Peyer's patch (tissue), 4 donors: Measurements from ENCODE around the gene PI4KA.

Experiments
- POLR2A ChIP-seq, 2 donors: fragments of 450-650 bp; IDR thresholded peaks; one replicate each; pipeline ENCODE4 v1.5.1; 2017; ENCODE audit warnings: antibody characterized with exemption in 2 of 2, mild to moderate bottlenecking in 2 of 2, moderate library complexity in 2 of 2
- TF ChIP-seq, protein P1 (sequence below), 6 experiments: fragments of 450-650 bp in 4 of 6; fragments of 200-600 bp in 2 of 6; sonication (generic) in 1 of 6; IDR thresholded peaks; one replicate each; pipeline ENCODE4 v1.5.1; 2017 to 2019; ENCODE audit warnings: antibody characterized with exemption in 6 of 6, mild to moderate bottlenecking in 3 of 6, moderate library complexity in 1 of 6

DNA sequence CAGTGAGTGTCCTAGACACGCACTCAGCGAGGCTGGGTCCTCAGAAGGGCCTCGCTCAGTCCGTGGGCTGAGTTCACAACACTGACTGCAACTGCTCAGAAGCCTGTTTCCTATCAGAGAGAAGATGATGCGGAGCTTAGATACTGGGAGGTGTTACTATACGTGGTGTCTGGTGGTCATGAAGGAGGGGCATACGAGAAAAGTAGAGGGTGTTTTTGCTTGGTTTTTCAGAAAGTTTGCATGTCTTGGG, 94.2 kb downstream of the PI4KA start:
- TF ChIP-seq, protein P1, sequence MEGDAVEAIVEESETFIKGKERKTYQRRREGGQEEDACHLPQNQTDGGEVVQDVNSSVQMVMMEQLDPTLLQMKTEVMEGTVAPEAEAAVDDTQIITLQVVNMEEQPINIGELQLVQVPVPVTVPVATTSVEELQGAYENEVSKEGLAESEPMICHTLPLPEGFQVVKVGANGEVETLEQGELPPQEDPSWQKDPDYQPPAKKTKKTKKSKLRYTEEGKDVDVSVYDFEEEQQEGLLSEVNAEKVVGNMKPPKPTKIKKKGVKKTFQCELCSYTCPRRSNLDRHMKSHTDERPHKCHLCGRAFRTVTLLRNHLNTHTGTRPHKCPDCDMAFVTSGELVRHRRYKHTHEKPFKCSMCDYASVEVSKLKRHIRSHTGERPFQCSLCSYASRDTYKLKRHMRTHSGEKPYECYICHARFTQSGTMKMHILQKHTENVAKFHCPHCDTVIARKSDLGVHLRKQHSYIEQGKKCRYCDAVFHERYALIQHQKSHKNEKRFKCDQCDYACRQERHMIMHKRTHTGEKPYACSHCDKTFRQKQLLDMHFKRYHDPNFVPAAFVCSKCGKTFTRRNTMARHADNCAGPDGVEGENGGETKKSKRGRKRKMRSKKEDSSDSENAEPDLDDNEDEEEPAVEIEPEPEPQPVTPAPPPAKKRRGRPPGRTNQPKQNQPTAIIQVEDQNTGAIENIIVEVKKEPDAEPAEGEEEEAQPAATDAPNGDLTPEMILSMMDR (IDR thresholded peaks at IDR 0.05) = no peak
- TF ChIP-seq POLR2A (IDR thresholded peaks at IDR 0.05) = no peak
